H1 (cell line): ENCODE data around the gene IL17REL. TPM values are rescaled to one million over a fixed set of nuclear protein-coding genes. Genes with fewer than 3 reads are reported as not detected.

Experiments used
- CTCF ChIA-PET: fragments of 300-600 bp; sonication (Branson Sonifier 250); formaldehyde crosslinking; loops from one replicate; lab custom pipeline; 2021; ENCODE audit not compliant: partially characterized antibody; lab: Charles Lee
- POLR2A ChIA-PET: fragments of 300-600 bp; sonication (Branson Sonifier 250); formaldehyde crosslinking; loops from one replicate; lab custom pipeline; 2021; ENCODE audit warnings: inconsistent platforms; ENCODE audit not compliant: partially characterized antibody; lab: Charles Lee
- DNase-seq, 2 experiments: peaks; one replicate each; pipeline versions ENCODE4 v3.0.0 to v3.0.0-alpha.2; 2010 to 2022; ENCODE audit warnings: low spot score in 2 of 2, low read depth in 1 of 2, mixed read lengths in 1 of 2
- FAIRE-seq: peaks from 2 replicates; lab custom pipeline; 2011; peaks lifted over from hg19 to GRCh38; lab: Jason Lieb, UNC
- H2AFZ ChIP-seq: 2 replicates; pipeline ENCODE4 v1.8.1; 2012; ENCODE audit warnings: low read length, inconsistent platforms
- H2AK5ac ChIP-seq: 2 replicates; pipeline ENCODE4 v1.6.1; 2013; ENCODE audit warnings: low read depth, low read length
- H2BK120ac ChIP-seq: replicated peaks from 2 replicates; pipeline ENCODE3; 2013; ENCODE audit warnings: low read depth, low read length, inconsistent platforms
- H2BK12ac ChIP-seq: 2 replicates; pipeline ENCODE4 v1.6.1; 2013; ENCODE audit warnings: low read depth, low read length
- H2BK15ac ChIP-seq: 2 replicates; pipeline ENCODE4 v1.6.1; 2013; ENCODE audit warnings: low read length
- H2BK20ac ChIP-seq: 2 replicates; pipeline ENCODE4 v1.6.1; 2013; ENCODE audit warnings: low read length
- H2BK5ac ChIP-seq: 2 replicates; pipeline ENCODE4 v1.6.1; 2013; ENCODE audit warnings: low read depth, low read length
- H3K14ac ChIP-seq: 2 replicates; pipeline ENCODE4 v1.6.1; 2013; ENCODE audit warnings: inconsistent platforms; ENCODE audit not compliant: insufficient read length
- H3K18ac ChIP-seq: 2 replicates; pipeline ENCODE4 v1.6.1; 2013; ENCODE audit warnings: low read length; ENCODE audit errors: extremely low read depth
- H3K23ac ChIP-seq: 2 replicates; pipeline ENCODE4 v1.6.1; 2013; ENCODE audit warnings: inconsistent platforms; ENCODE audit not compliant: insufficient read length
- H3K23me2 ChIP-seq: 2 replicates; pipeline ENCODE4 v1.6.1; 2013; ENCODE audit warnings: low read depth, low read length
- H3K27ac ChIP-seq: 2 replicates; pipeline ENCODE4 v1.6.1; 2011; ENCODE audit warnings: low read depth, low read length, inconsistent platforms
- H3K27me3 ChIP-seq, 4 experiments: replicated peaks in 1 of 4; 1 replicate in 1 of 4; 2 replicates in 3 of 4; pipeline versions ENCODE4 v1.6.1 to v1.8.1; 2011 to 2013; ENCODE audit warnings: low read length in 3 of 4, mild to moderate bottlenecking in 3 of 4, inconsistent platforms in 2 of 4, mixed read lengths in 2 of 4, moderate library complexity in 1 of 4; ENCODE audit not compliant: control insufficient read depth in 3 of 4, insufficient read depth in 3 of 4; ENCODE audit errors: extremely low read depth in 1 of 4
- H3K36me3 ChIP-seq, 4 experiments: 2 replicates each; pipeline versions ENCODE4 v1.6.1 to v1.8.1; 2011 to 2013; ENCODE audit warnings: mild to moderate bottlenecking in 4 of 4, low read length in 3 of 4, moderate library complexity in 2 of 4, control low read depth in 1 of 4, inconsistent platforms in 1 of 4; ENCODE audit not compliant: insufficient read depth in 4 of 4, control insufficient read depth in 2 of 4
- H3K4ac ChIP-seq: replicated peaks from 2 replicates; pipeline ENCODE3; 2013; ENCODE audit warnings: low read length, low read depth, mixed read lengths, inconsistent platforms; ENCODE audit not compliant: insufficient read length
- H3K4me1 ChIP-seq, 4 experiments: replicated peaks in 1 of 4; 1 replicate in 1 of 4; 2 replicates in 3 of 4; pipeline versions ENCODE4 v1.6.1 to v1.8.1; 2011 to 2013; ENCODE audit warnings: low read length in 3 of 4, inconsistent platforms in 2 of 4, mixed read lengths in 1 of 4; ENCODE audit not compliant: insufficient read depth in 4 of 4, control insufficient read depth in 3 of 4
- H3K4me2 ChIP-seq, 2 experiments: 2 replicates each; pipeline versions ENCODE4 v1.6.1 to v1.8.1; 2011 to 2013; ENCODE audit warnings: low read depth in 2 of 2, low read length in 2 of 2, control low read depth in 1 of 2, inconsistent platforms in 1 of 2, mild to moderate bottlenecking in 1 of 2; ENCODE audit not compliant: insufficient read depth in 1 of 2
- H3K4me3 ChIP-seq, 4 experiments: fragments of 200-600, 300-600 bp in 1 of 4; sonication (generic), shearing (Covaris generic), sonication (Bioruptor Twin) in 1 of 4; 2 replicates each; pipeline versions ENCODE4 v1.5.1 to v1.8.1; 2011 to 2016; ENCODE audit warnings: low read length in 4 of 4, low read depth in 3 of 4, control low read depth in 2 of 4, inconsistent platforms in 2 of 4, mild to moderate bottlenecking in 2 of 4, mixed read lengths in 1 of 4, moderate library complexity in 1 of 4; ENCODE audit not compliant: insufficient read depth in 2 of 4; ENCODE audit errors: extremely low read depth in 1 of 4
- H3K56ac ChIP-seq: replicated peaks from 2 replicates; pipeline ENCODE3; 2013; ENCODE audit warnings: low read depth, mild to moderate bottlenecking, mixed read lengths, low read length, inconsistent platforms; ENCODE audit not compliant: insufficient read length
- H3K79me1 ChIP-seq: 2 replicates; pipeline ENCODE4 v1.6.1; 2013; ENCODE audit warnings: low read depth, low read length, control low read depth
- H3K79me2 ChIP-seq, 2 experiments: 2 replicates each; pipeline versions ENCODE4 v1.6.1 to v1.8.1; 2012 to 2013; ENCODE audit warnings: low read length in 2 of 2, mild to moderate bottlenecking in 2 of 2, inconsistent platforms in 1 of 2; ENCODE audit not compliant: insufficient read depth in 2 of 2, control insufficient read depth in 1 of 2
- H3K9ac ChIP-seq, 4 experiments: replicated peaks in 1 of 4; 1 replicate in 1 of 4; 2 replicates in 3 of 4; pipeline versions ENCODE4 v1.6.1 to v1.8.1; 2011 to 2013; ENCODE audit warnings: low read depth in 3 of 4, low read length in 3 of 4, control low read depth in 2 of 4, mild to moderate bottlenecking in 2 of 4, moderate library complexity in 2 of 4, inconsistent platforms in 1 of 4; ENCODE audit errors: extremely low read depth in 1 of 4
- H3K9me3 ChIP-seq, 2 experiments: 2 replicates each; pipeline versions ENCODE4 v1.6.1 to v1.8.1; 2012 to 2013; ENCODE audit warnings: mild to moderate bottlenecking in 2 of 2, moderate library complexity in 2 of 2, control low read depth in 1 of 2, inconsistent platforms in 1 of 2, low read depth in 1 of 2, low read length in 1 of 2, mixed read lengths in 1 of 2; ENCODE audit not compliant: insufficient read depth in 2 of 2
- H4K20me1 ChIP-seq, 2 experiments: replicated peaks in 1 of 2; 2 replicates each; pipeline versions ENCODE3 to v1.8.1; 2011 to 2013; ENCODE audit warnings: inconsistent platforms in 2 of 2, low read length in 2 of 2, mild to moderate bottlenecking in 1 of 2; ENCODE audit not compliant: insufficient read depth in 2 of 2, control insufficient read depth in 1 of 2
- H4K5ac ChIP-seq: 2 replicates; pipeline ENCODE4 v1.6.1; 2013; ENCODE audit warnings: low read length, low read depth, mixed read lengths, inconsistent platforms; ENCODE audit not compliant: insufficient read length
- H4K8ac ChIP-seq: 2 replicates; pipeline ENCODE4 v1.8.0; 2013; ENCODE audit warnings: mild to moderate bottlenecking, moderate library complexity, low read length, inconsistent platforms; ENCODE audit not compliant: insufficient read depth; ENCODE audit errors: extremely low read depth
- H4K91ac ChIP-seq: replicated peaks from 2 replicates; pipeline ENCODE3; 2013; ENCODE audit warnings: low read length, mixed read lengths, inconsistent platforms; ENCODE audit not compliant: insufficient read length
- ASH2L ChIP-seq: fragments of 200-600, 300-600 bp; sonication (generic); IDR thresholded peaks from one replicate; pipeline ENCODE4 v1.7.1; 2017; ENCODE audit warnings: low read length
- WGBS, 2 experiments: shearing (Covaris generic) in 1 of 2; methylation state at CpG; one replicate each; pipeline versions ENCODE4 v1.1.6 to v1.1.7; 2013 to 2015; ENCODE audit warnings: low lambda C conversion rate in 2 of 2, mixed read lengths in 2 of 2, inconsistent platforms in 1 of 2, low coverage in 1 of 2, missing lambda C conversion rate in 1 of 2; ENCODE audit not compliant: insufficient replicate concordance in 2 of 2, insufficient coverage in 1 of 2, insufficient read length in 1 of 2; ENCODE audit errors: extremely low coverage in 1 of 2, missing lambda C conversion rate in 1 of 2; 5-methylcytosine and 5-hydroxymethylcytosine counted together
- polyA plus RNA-seq, 7 experiments: library from polyadenylated mRNA; depleted of rRNA in 3 of 7; stranded (reverse) in 5 of 7; unstranded in 2 of 7; fragments of >200 nt in 5 of 7; fragments of 200-250 nt in 2 of 7; gene quantifications; 1 replicate in 5 of 7; 2 replicates in 1 of 7; 4 replicates in 1 of 7; pipeline versions ENCODE4 v1.2.1 to v1.2.3, GENCODE V29; 2011 to 2013; ENCODE audit warnings: missing spikeins in 2 of 7, mixed read lengths in 2 of 7
- total RNA-seq: library from RNA; stranded (reverse); fragmentation: NEBNext Ultra II Directional; extraction: Animal tissue kit (Norgen Biotek cat#: 25700); gene quantifications from 2 replicates; pipeline ENCODE4 v1.2.1, GENCODE V29; 2021

The IL17REL gene
- total and polyA plus RNA-seq, 2 of the 8 experiments (the other 6 are each of a cell fraction or from before 2014, with no cell fraction given), result 0.15 to 0.20 TPM

- Histone ChIP-seq H4K91ac (no peak overlapping the region), H3K18ac (no peak overlapping the region), H3K27me3 (peaks cover 10 to 21% (median 12%) of the 10 kb centered on the region in 4 experiments; a peak in 6 of 7 replicates), H3K23me2 (peaks cover 13% of the 10 kb centered on the region), H2AFZ (no peak overlapping the region), H3K56ac (no peak overlapping the region), H3K14ac (no peak overlapping the region), H2AK5ac (no peak overlapping the region), H3K36me3 (no peaks in the 10 kb centered on the region), H3K4ac (no peak overlapping the region), H2BK20ac (no peak overlapping the region), H2BK5ac (no peak overlapping the region), H2BK120ac (no peak overlapping the region), H3K9ac (no peak overlapping the region), H4K8ac (peak overlapping the region; percentile 5; the same call in 1 of the 2 replicates), H3K4me1 (peaks cover 0 to 16% (median 7%) of the 10 kb centered on the region in 4 experiments; a peak in 4 of 7 replicates), H3K4me2 (no peak overlapping the region), H3K4me3 (no peak overlapping the region), H3K27ac (no peak overlapping the region), H4K5ac (no peak overlapping the region), H3K23ac (no peak overlapping the region), H2BK12ac (no peak overlapping the region), H2BK15ac (no peak overlapping the region), H3K79me2 (no peaks in the 10 kb centered on the region), H3K79me1 (no peaks in the 10 kb centered on the region), H4K20me1 (peaks cover 2 to 13% of the 10 kb centered on the region in 2 experiments), H3K9me3 (peaks cover 0 to 2% of the 10 kb centered on the region in 2 experiments; a peak in 1 of 4 replicates)
- 100% methylated on average over 4 of the region's 4 CpGs; no CpG with 5 or more reads in 1 of the 2 experiments for WGBS, 2 experiments
- ChIA-PET CTCF (interaction anchor here (0.6 to 5.2 kb wide), 4 partner anchors 14 to 83 kb away, joined by 3 to 83 read pairs (median 10); no protein-coding TSS in a partner anchor), POLR2A (interaction anchor here (0.9 kb wide), 1 partner anchor 34 kb away, joined by 3 read pairs; no protein-coding TSS in a partner anchor)
- TF ChIP-seq ASH2L, result no peak
- FAIRE-seq, result no peak
- no peak for DNase-seq
Measured at GRCh38 chr22:49996119-49996517, 16.4 kb downstream of the IL17REL start.
